Measurements from ENCODE around the gene IRX4.

IRX4 gene

GRCh38 chr5:1882337-1883119 lies at the start of gene IRX4:
Gene IRX4 (minus strand): TSS chr5:1882925. CDS start chr5:1882647, 278 bp downstream.
- DNase-seq: no peak

GRCh38 chr5:1931604-1932231 lies 49.0 kb upstream of the IRX4 start:
- DNase-seq: no peak

- DNase-seq: no peak
Observed at GRCh38 chr5:1930880-1931603, 48.3 kb upstream of the IRX4 start.

- DNase-seq: no peak
Observed at GRCh38 chr5:1930501-1930879, 47.8 kb upstream of the IRX4 start.

GRCh38 chr5:1929108-1929991 lies 46.6 kb upstream of the IRX4 start:
- no peak for DNase-seq

GRCh38 chr5:1926471-1927341 lies 44.0 kb upstream of the IRX4 start:
- DNase-seq: no peak

GRCh38 chr5:1926071-1926440 lies 43.3 kb upstream of the IRX4 start:
- no peak for DNase-seq

GRCh38 chr5:1925111-1926070 lies 42.7 kb upstream of the IRX4 start:
- DNase-seq: no peak

- no peak for DNase-seq
Observed at GRCh38 chr5:1923766-1924165, 41.0 kb upstream of the IRX4 start.

GRCh38 chr5:1923341-1923740 lies 40.6 kb upstream of the IRX4 start:
- no peak for DNase-seq

GRCh38 chr5:1921711-1922110 lies 39.0 kb upstream of the IRX4 start:
- no peak for DNase-seq

GRCh38 chr5:1919750-1920149 lies 37.0 kb upstream of the IRX4 start:
- DNase-seq: no peak

- no peak for DNase-seq
Observed at GRCh38 chr5:1919209-1919566, 36.5 kb upstream of the IRX4 start.

GRCh38 chr5:1918488-1919208 lies 35.9 kb upstream of the IRX4 start:
- DNase-seq: no peak

- no peak for DNase-seq
Observed at GRCh38 chr5:1917830-1918487, 35.2 kb upstream of the IRX4 start.

- no peak for DNase-seq
Observed at GRCh38 chr5:1916041-1917001, 33.6 kb upstream of the IRX4 start.

- no peak for DNase-seq
Observed at GRCh38 chr5:1915316-1915715, 32.6 kb upstream of the IRX4 start.

- no peak for DNase-seq
Observed at GRCh38 chr5:1914471-1914870, 31.7 kb upstream of the IRX4 start.

All from NCI-H510A (cell line).